ENCODE results near the gene CFAP45.

GRCh38 chr1:159851407-159851806, 48.6 kb downstream of the CFAP45 start:
- no peak for TF ChIP-seq SIN3A (IDR thresholded peaks at IDR 0.05; ENCODE audit: borderline replicate concordance, insufficient read depth, low read length)
- no peak for TF ChIP-seq POLR2AphosphoS5 (IDR thresholded peaks at IDR 0.05; ENCODE audit: low read depth, low read length)
